ENCODE data around the gene SEMA3C.

GRCh38 chr7:80760292-80760691 is 158.6 kb downstream of the SEMA3C start:
- TF ChIP-seq CTCF (IDR thresholded peaks at IDR 0.05 in 8 of 11, conservative IDR thresholded peaks at IDR 0.05 in 3 of 11) (no peak), POLR2A (IDR thresholded peaks at IDR 0.05) (no peak)

All from spleen (tissue), 7 donors.